T-helper 1 cell treated with Interleukin-12 subunit alpha and Interleukin-12 subunit beta and Interleukin-4 antibody, amounts not matched to agents 30 μg/mL and 1 μg/mL, for 36 hours (primary cell): Measurements from ENCODE around the gene LAMA5.

Experiments used
- H3K27ac Mint-ChIP-seq: one replicate; pipeline ENCODE4 v1.8.0; 2021; ENCODE audit warnings: mild to moderate bottlenecking, mixed read lengths
- H3K27me3 Mint-ChIP-seq: one replicate; pipeline ENCODE4 v1.8.0; 2021; ENCODE audit warnings: low read depth, mixed read lengths
- H3K36me3 Mint-ChIP-seq: one replicate; pipeline ENCODE4 v1.8.0; 2021; ENCODE audit warnings: low read depth, mixed read lengths
- H3K4me1 Mint-ChIP-seq: one replicate; pipeline ENCODE4 v1.8.0; 2021; ENCODE audit warnings: low read depth, mixed read lengths
- H3K4me3 Mint-ChIP-seq: one replicate; pipeline ENCODE4 v1.8.0; 2021; ENCODE audit warnings: mild to moderate bottlenecking, moderate library complexity, mixed read lengths
- H3K9me3 Mint-ChIP-seq: one replicate; pipeline ENCODE4 v1.8.0; 2021; ENCODE audit warnings: mixed read lengths

The LAMA5 gene

GRCh38 chr20:62323146-62323979 lies 43.7 kb downstream of the LAMA5 start:
- Mint-ChIP-seq H3K27me3 (no peaks in the 10 kb centered on the region), H3K36me3 (no peaks in the 10 kb centered on the region), H3K4me1 (no peaks in the 10 kb centered on the region), H3K9me3 (no peaks in the 10 kb centered on the region), H3K27ac (no peak overlapping the region), H3K4me3 (no peak overlapping the region)

GRCh38 chr20:62322492-62323041 lies 44.5 kb downstream of the LAMA5 start:
- H3K27me3 Mint-ChIP-seq, result no peaks in the 10 kb centered on the region
- H3K4me1 Mint-ChIP-seq, result no peaks in the 10 kb centered on the region
- H3K36me3 Mint-ChIP-seq, result no peaks in the 10 kb centered on the region
- no peaks in the 10 kb centered on the region for H3K9me3 Mint-ChIP-seq
- no peak overlapping the region for H3K27ac Mint-ChIP-seq
- H3K4me3 Mint-ChIP-seq, result no peak overlapping the region

- Mint-ChIP-seq H3K36me3 (no peaks in the 10 kb centered on the region), H3K4me1 (no peaks in the 10 kb centered on the region)
Measured at GRCh38 chr20:62321975-62322374, 45.1 kb downstream of the LAMA5 start.

GRCh38 chr20:62321521-62321948 lies 45.6 kb downstream of the LAMA5 start:
- H3K36me3 Mint-ChIP-seq, result no peaks in the 10 kb centered on the region
- H3K27me3 Mint-ChIP-seq, result no peaks in the 10 kb centered on the region
- H3K9me3 Mint-ChIP-seq, result no peaks in the 10 kb centered on the region
- H3K4me1 Mint-ChIP-seq, result no peaks in the 10 kb centered on the region
- H3K27ac Mint-ChIP-seq, result no peak overlapping the region
- no peak overlapping the region for H3K4me3 Mint-ChIP-seq

More at GRCh38 chr20:62321975-62322374, 45.1 kb downstream of the LAMA5 start:
- no peak overlapping the region for H3K27ac Mint-ChIP-seq
- no peaks in the 10 kb centered on the region for H3K9me3 Mint-ChIP-seq
- H3K27me3 Mint-ChIP-seq, result no peaks in the 10 kb centered on the region
- no peak overlapping the region for H3K4me3 Mint-ChIP-seq

- no peak overlapping the region for H3K27ac Mint-ChIP-seq
- no peaks in the 10 kb centered on the region for H3K36me3 Mint-ChIP-seq
- H3K4me3 Mint-ChIP-seq, result no peak overlapping the region
- no peaks in the 10 kb centered on the region for H3K4me1 Mint-ChIP-seq
- H3K27me3 Mint-ChIP-seq, result no peaks in the 10 kb centered on the region
- no peaks in the 10 kb centered on the region for H3K9me3 Mint-ChIP-seq
Measured at GRCh38 chr20:62320581-62321354, 46.3 kb downstream of the LAMA5 start.

- H3K4me3 Mint-ChIP-seq, result no peak overlapping the region
- no peaks in the 10 kb centered on the region for H3K36me3 Mint-ChIP-seq
- H3K4me1 Mint-ChIP-seq, result no peaks in the 10 kb centered on the region
- no peak overlapping the region for H3K27ac Mint-ChIP-seq
- no peaks in the 10 kb centered on the region for H3K27me3 Mint-ChIP-seq
- H3K9me3 Mint-ChIP-seq, result no peaks in the 10 kb centered on the region
Measured at GRCh38 chr20:62319346-62319909, 47.7 kb downstream of the LAMA5 start.

- Mint-ChIP-seq H3K27ac (no peak overlapping the region), H3K27me3 (no peaks in the 10 kb centered on the region), H3K4me3 (no peak overlapping the region), H3K9me3 (no peaks in the 10 kb centered on the region), H3K36me3 (no peaks in the 10 kb centered on the region), H3K4me1 (no peaks in the 10 kb centered on the region)
Measured at GRCh38 chr20:62318400-62319345, 48.4 kb downstream of the LAMA5 start.

- no peaks in the 10 kb centered on the region for H3K36me3 Mint-ChIP-seq
- no peaks in the 10 kb centered on the region for H3K27me3 Mint-ChIP-seq
- no peaks in the 10 kb centered on the region for H3K4me1 Mint-ChIP-seq
- H3K4me3 Mint-ChIP-seq, result no peak overlapping the region
- H3K9me3 Mint-ChIP-seq, result no peaks in the 10 kb centered on the region
- H3K27ac Mint-ChIP-seq, result no peak overlapping the region
Measured at GRCh38 chr20:62317167-62317655, 49.9 kb downstream of the LAMA5 start.

GRCh38 chr20:62316331-62317166 lies 50.6 kb downstream of the LAMA5 start:
- Mint-ChIP-seq H3K27ac (no peak overlapping the region), H3K4me1 (no peaks in the 10 kb centered on the region)

GRCh38 chr20:62315773-62316172 lies 51.3 kb downstream of the LAMA5 start:
- no peaks in the 10 kb centered on the region for H3K9me3 Mint-ChIP-seq
- no peaks in the 10 kb centered on the region for H3K27me3 Mint-ChIP-seq
- H3K4me3 Mint-ChIP-seq, result no peak overlapping the region
- H3K27ac Mint-ChIP-seq, result no peak overlapping the region
- no peaks in the 10 kb centered on the region for H3K4me1 Mint-ChIP-seq
- no peaks in the 10 kb centered on the region for H3K36me3 Mint-ChIP-seq

More at GRCh38 chr20:62316331-62317166, 50.6 kb downstream of the LAMA5 start:
- no peak overlapping the region for H3K4me3 Mint-ChIP-seq
- H3K27me3 Mint-ChIP-seq, result no peaks in the 10 kb centered on the region
- H3K9me3 Mint-ChIP-seq, result no peaks in the 10 kb centered on the region
- H3K36me3 Mint-ChIP-seq, result no peaks in the 10 kb centered on the region

GRCh38 chr20:62314711-62315302 lies 52.3 kb downstream of the LAMA5 start:
- Mint-ChIP-seq H3K27me3 (no peaks in the 10 kb centered on the region), H3K4me3 (no peak overlapping the region), H3K36me3 (no peaks in the 10 kb centered on the region), H3K27ac (no peak overlapping the region), H3K9me3 (no peaks in the 10 kb centered on the region), H3K4me1 (no peaks in the 10 kb centered on the region)

GRCh38 chr20:62314339-62314638 lies 52.8 kb downstream of the LAMA5 start:
- H3K27ac Mint-ChIP-seq, result no peak overlapping the region
- H3K4me1 Mint-ChIP-seq, result no peaks in the 10 kb centered on the region
- no peaks in the 10 kb centered on the region for H3K36me3 Mint-ChIP-seq
- H3K4me3 Mint-ChIP-seq, result no peak overlapping the region
- no peaks in the 10 kb centered on the region for H3K9me3 Mint-ChIP-seq
- H3K27me3 Mint-ChIP-seq, result no peaks in the 10 kb centered on the region
